Skin of body (tissue), 2 donors: Measurements from ENCODE around the gene CACHD1. TPM values are rescaled to one million over a fixed set of nuclear protein-coding genes. Genes with fewer than 3 reads are reported as not detected.

ENCODE experiments used
- DNase-seq: peaks from one replicate; lab custom pipeline; 2025; lab: John Stamatoyannopoulos, UW
- total RNA-seq: library from RNA; depleted of rRNA; stranded (reverse); fragments of >200 nt; gene quantifications from one replicate; pipeline ENCODE4 v1.2.3, GENCODE V29; 2014

The CACHD1 gene
- 25.4 TPM for total RNA-seq

- DNase-seq, result peak; percentile 89
These were observed at the start of gene CACHD1 for GRCh38 chr1:64469977-64470664. Gene CACHD1 (plus strand): TSS chr1:64470129. CDS start chr1:64470745, 616 bp downstream.

- no peak for DNase-seq
These were observed 48.6 kb upstream of the CACHD1 start for GRCh38 chr1:64421377-64421776.

- DNase-seq, result no peak
These were observed 46.4 kb upstream of the CACHD1 start for GRCh38 chr1:64423526-64423925.

DNA sequence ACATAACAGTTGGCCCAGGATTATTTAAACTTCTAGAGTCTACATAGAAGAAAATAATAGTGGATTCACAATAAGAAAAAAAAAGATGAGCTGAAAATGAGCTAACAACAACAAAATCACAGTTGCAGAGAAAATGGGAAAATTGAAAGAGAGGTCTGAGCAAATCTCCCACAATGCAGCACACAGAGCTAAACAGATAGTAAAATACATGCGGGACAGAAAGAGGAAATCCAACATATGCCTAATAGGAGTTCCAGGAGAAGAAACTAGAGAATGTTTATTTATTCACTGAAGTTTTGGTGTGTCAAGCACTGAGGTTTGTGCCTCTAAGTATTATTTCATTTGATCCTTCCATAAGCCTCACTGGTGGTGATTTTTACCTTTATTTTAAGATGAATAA lies 45.5 kb upstream of the CACHD1 start:
- DNase-seq, result no peak

DNA sequence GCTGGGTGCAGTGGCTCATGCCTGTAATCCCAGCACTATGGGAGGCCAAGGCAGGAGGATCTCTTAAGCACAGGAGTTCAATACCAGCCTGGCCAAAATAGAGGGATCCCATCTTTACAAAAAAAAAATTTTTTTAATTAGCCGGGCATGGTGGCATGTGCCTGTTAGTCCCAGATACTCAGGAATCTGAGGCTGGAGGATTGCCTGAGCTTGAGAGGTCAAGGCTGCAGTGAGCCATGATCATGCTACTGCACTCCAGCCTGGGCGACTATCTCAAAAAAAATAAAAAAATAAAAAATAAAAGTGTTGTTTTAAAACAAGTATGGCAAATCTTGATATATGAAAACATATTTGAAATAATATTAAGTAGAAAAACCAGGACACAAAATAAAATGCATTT lies 44.4 kb upstream of the CACHD1 start:
- DNase-seq, result no peak

DNA sequence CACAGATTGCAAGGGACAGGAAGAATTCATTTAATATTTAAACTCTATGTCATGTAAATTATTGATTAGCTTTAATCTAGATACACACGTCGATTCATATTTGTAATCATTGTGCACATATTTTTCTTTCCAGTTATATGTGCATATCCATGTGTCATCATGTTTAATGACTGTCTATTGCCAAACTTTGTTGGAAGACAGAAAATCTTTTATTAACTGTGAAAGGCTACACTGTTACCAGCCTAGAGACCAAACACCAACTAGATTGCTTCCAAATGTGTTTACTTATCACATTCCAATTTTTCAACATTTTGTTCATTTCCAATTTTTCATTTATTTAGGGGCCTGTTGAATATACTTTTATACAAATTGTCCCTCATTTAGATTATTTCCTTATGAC lies 43.2 kb upstream of the CACHD1 start:
- DNase-seq, result no peak

- no peak for DNase-seq
These were observed 42.0 kb upstream of the CACHD1 start for GRCh38 chr1:64427879-64428278.

DNA sequence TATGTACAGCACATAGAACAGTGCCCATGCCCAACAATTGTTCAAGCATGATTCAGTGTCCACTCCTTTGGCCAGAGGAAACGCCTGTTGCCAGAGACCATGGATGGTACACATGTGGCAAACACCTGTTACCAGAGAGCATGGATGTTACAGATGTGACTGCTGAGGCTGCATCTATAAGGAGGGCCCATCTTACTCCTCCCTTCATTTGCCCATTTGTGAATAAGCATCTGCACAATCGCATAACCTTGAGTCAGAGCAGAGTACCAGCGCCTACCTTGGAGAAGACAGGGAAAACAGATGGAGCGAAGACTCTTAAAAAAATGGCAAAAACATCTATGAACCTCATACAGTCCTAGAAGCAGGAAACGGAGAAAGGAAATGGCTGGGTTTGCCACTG lies 36.6 kb upstream of the CACHD1 start:
- DNase-seq, result no peak

GRCh38 chr1:64433747-64434146 lies 36.2 kb upstream of the CACHD1 start:
- no peak for DNase-seq

- DNase-seq, result no peak
These were observed 34.9 kb upstream of the CACHD1 start for GRCh38 chr1:64435000-64435399.

DNA sequence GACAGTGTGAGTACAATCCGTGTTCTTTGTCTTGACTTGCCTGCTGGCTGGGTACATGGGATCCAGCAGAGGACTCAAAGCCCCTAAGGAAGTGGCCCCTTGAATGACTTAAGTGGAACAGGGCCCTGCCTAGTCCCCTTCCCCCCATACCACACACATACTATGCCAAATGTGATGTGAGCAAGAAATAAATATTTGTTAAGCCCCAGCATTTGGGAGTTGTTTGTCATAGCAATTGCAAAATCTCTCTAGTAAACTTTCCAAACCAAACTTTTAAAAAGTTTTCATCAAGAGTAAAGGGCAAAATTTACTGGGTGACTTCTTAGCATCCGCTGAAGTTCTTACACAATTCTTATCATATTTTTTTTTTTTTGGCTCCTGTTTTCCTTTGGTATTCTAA lies 32.5 kb upstream of the CACHD1 start:
- no peak for DNase-seq

GRCh38 chr1:64440183-64440826 lies 29.6 kb upstream of the CACHD1 start:
- DNase-seq, result no peak

- no peak for DNase-seq
These were observed 18.5 kb upstream of the CACHD1 start for GRCh38 chr1:64451440-64451839.

DNA sequence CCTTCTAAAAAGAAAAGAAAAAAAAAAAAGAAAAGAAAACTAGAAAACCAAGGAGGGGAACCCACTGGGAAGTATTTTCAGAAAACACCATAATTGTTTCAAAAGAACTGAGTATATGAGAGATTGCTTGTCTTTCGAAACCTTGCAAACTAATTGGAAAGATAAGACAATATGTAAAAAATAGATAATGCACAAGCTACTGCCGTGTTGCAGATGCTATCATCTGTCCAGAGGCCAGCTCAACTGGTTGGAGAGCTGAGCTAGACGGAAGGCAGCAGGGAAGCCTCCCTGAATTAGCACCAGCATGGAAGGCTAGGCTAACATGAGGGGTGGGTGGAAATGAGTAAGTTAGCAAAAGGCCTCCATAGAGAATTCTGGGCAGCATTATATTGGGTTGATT lies 16.2 kb upstream of the CACHD1 start:
- no peak for DNase-seq

DNA sequence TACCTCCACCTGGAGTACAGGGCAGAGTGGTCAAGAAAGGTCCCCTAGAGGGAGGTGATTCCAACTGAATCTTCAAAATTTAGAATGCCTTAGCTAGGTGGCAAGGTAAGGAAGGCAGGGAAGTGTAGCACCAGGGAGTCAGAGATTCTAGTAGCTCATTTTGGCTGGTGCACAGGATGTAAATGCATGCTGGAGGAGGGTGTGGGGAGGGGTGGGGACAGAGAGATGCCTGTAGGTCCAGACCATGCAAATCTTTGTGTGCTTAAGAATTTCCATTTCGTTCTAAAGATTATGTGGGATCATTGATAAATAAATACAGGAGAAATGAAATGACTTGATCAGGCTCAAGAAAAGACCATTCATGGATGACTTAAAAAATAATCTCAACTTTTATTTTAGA lies 11.0 kb upstream of the CACHD1 start:
- no peak for DNase-seq

GRCh38 chr1:64459743-64460142 lies 10.2 kb upstream of the CACHD1 start:
- DNase-seq, result no peak

- no peak for DNase-seq
These were observed 3.9 kb upstream of the CACHD1 start for GRCh38 chr1:64466033-64466432.

GRCh38 chr1:64469116-64469976 lies 583 bp upstream of the CACHD1 start:
- no peak for DNase-seq

DNA sequence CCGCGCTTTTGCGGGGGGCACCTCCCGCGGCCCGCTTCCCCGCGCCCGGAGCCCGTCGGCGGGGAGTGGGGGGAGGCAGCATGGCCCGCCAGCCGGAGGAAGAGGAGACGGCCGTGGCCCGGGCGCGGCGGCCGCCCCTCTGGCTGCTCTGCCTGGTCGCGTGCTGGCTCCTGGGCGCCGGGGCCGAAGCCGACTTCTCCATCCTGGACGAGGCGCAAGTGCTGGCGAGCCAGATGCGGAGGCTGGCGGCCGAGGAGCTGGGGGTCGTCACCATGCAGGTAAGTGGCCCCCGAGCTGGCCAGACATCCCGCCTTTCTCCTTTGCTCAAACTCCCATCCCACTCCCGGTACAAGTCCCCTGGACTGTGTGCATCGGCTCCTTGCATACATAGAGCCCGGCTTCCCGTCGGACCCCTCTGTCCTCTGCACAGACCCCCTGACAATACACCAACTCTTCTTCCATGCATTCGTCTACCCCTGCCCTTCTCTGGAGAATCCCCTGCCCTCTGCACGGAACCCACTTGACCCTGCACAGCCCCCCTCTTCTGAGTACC lies 812 bp downstream of the CACHD1 start:
- peak; percentile 53 for DNase-seq

- DNase-seq, result peak; percentile 53
These were observed 1.5 kb downstream of the CACHD1 start for GRCh38 chr1:64471218-64472039.

GRCh38 chr1:64472040-64472376 lies 2.1 kb downstream of the CACHD1 start:
- DNase-seq, result no peak
